Keratinocyte (primary cell): Measurements from ENCODE around the gene GCNT2.

Experiments
- CTCF ChIP-seq, 3 experiments: IDR thresholded peaks in 1 of 3; conservative IDR thresholded peaks in 1 of 3; optimal IDR thresholded peaks in 1 of 3; 2 replicates in 2 of 3; 3 replicates in 1 of 3; pipeline versions ENCODE3 to v1.5.1; 2011; ENCODE audit warnings: low read length in 3 of 3, mild to moderate bottlenecking in 3 of 3, moderate library complexity in 2 of 3, control low read depth in 1 of 3, inconsistent platforms in 1 of 3; ENCODE audit not compliant: insufficient read depth in 2 of 3; ENCODE audit errors: extremely low read depth in 1 of 3
- EZH2 ChIP-seq: IDR thresholded peaks from one replicate; pipeline ENCODE4 v1.6.1; 2012; ENCODE audit warnings: inconsistent platforms, mild to moderate bottlenecking, low read length, moderate library complexity

- TF ChIP-seq CTCF (optimal IDR thresholded peaks at IDR 0.05 in 1 of 3, IDR thresholded peaks at IDR 0.05 in 1 of 3, conservative IDR thresholded peaks at IDR 0.05 in 1 of 3; ENCODE audit: extremely low read depth in 1 of 3, insufficient read depth in 2 of 3, low read length in 3 of 3) (no peak), EZH2 (no peak)
Observed at GRCh38 chr6:10589429-10589727, 68.2 kb downstream of the GCNT2 start.
